Kidney (tissue), 14 donors: ENCODE measurements around the gene SPATA45. TPM values are rescaled to one million over a fixed set of nuclear protein-coding genes. Genes with fewer than 3 reads are reported as not detected.
A peak's percentile ranks its signal among the peaks of the same experiment; 100 is the strongest.

Experiments used
- DNase-seq, 5 donors: peaks; one replicate each; pipeline ENCODE4 v3.0.0-alpha.2; 2013 to 2020
- FAIRE-seq: peaks from 2 replicates; lab custom pipeline; 2012; peaks lifted over from hg19 to GRCh38; lab: Jason Lieb, UNC
- H3K27ac ChIP-seq, 2 donors: one replicate each; pipeline ENCODE4 v1.7.0; 2013; ENCODE audit warnings: low read depth in 2 of 2, low read length in 2 of 2, inconsistent platforms in 1 of 2
- H3K27me3 ChIP-seq: one replicate; pipeline ENCODE4 v1.7.1; 2013; ENCODE audit warnings: low read length, inconsistent platforms; ENCODE audit not compliant: control insufficient read depth, insufficient read depth
- H3K36me3 ChIP-seq, 3 donors: one replicate each; pipeline versions ENCODE4 v1.7.0 to v1.7.1; 2013; ENCODE audit warnings: low read length in 3 of 3, control low read depth in 1 of 3, inconsistent platforms in 1 of 3; ENCODE audit not compliant: insufficient read depth in 3 of 3, control insufficient read depth in 2 of 3
- H3K4me1 ChIP-seq, 3 donors: one replicate each; pipeline versions ENCODE4 v1.7.0 to v1.7.1; 2013; ENCODE audit warnings: low read length in 3 of 3, inconsistent platforms in 1 of 3, low read depth in 1 of 3; ENCODE audit not compliant: control insufficient read depth in 2 of 3, insufficient read depth in 2 of 3
- H3K4me3 ChIP-seq, 3 donors: one replicate each; pipeline versions ENCODE4 v1.7.0 to v1.8.1; 2013; ENCODE audit warnings: low read length in 3 of 3, control low read depth in 1 of 3, inconsistent platforms in 1 of 3
- H3K9ac ChIP-seq, 3 donors: one replicate each; pipeline versions ENCODE4 v1.7.0 to v1.7.1; 2013; ENCODE audit warnings: low read length in 3 of 3, control low read depth in 1 of 3, inconsistent platforms in 1 of 3
- H3K9me3 ChIP-seq, 3 donors: one replicate each; pipeline versions ENCODE4 v1.7.0 to v1.7.1; 2013; ENCODE audit warnings: low read length in 3 of 3, control low read depth in 1 of 3, inconsistent platforms in 1 of 3; ENCODE audit not compliant: control insufficient read depth in 2 of 3, insufficient read depth in 1 of 3
- CTCF ChIP-seq: IDR thresholded peaks from 3 replicates; pipeline ENCODE4 v1.5.1; 2012; ENCODE audit warnings: mild to moderate bottlenecking, moderate library complexity, borderline replicate concordance; ENCODE audit not compliant: insufficient read depth; ENCODE audit errors: extremely low read depth
- intact Hi-C: fragments of 100-400 bp; cut with DNase I; formaldehyde crosslinking; loops from one replicate; pipeline ENCODE4 v1.11.1; 2022
- polyA plus RNA-seq: library from polyadenylated mRNA; stranded (reverse); fragments of 350-450 nt; fragmentation: Illumina TruSeq; extraction: RNeasy Lipid Tissue Mini Kit (QIAGEN cat#74804); gene quantifications from one replicate; pipeline ENCODE4 v1.2.3, GENCODE V29; 2014; ENCODE audit warnings: low read depth, low replicate concordance; ENCODE audit not compliant: insufficient read depth
- total RNA-seq: library from RNA; stranded (reverse); fragmentation: NEBNext Ultra II Directional; extraction: Animal tissue kit (Norgen Biotek cat#: 25700); gene quantifications from one replicate; pipeline ENCODE4 v1.2.1, GENCODE V29; 2021
- donor health status: control.
- donor health status: control.
- donor health status: control.
- donor health status: control.
- donor health status: control.
- donor health status: DM: yes; HTN: yes; CAD: no.
- donor health status: Normal renal cell carcinoma (clear cell type).

Gene SPATA45
- total and polyA plus RNA-seq, 2 donors from 2014 or later: 0.57 TPM; not detected in 1

- no peaks in the 10 kb centered on the region for H3K27me3 ChIP-seq
- H3K9me3 ChIP-seq: no peaks in the 10 kb centered on the region
- H3K27ac ChIP-seq: no peak overlapping the region
- DNase-seq (peak in 1 of 5 donors; percentile 1), FAIRE-seq (no peak)
- no peaks in the 10 kb centered on the region for H3K4me1 ChIP-seq
- intact Hi-C loops: no loop called here
- peaks cover 0 to 5% (median 4%) of the 10 kb centered on the region in 3 donors for H3K36me3 ChIP-seq
- H3K9ac ChIP-seq: no peak overlapping the region
- no peak for TF ChIP-seq CTCF
- H3K4me3 ChIP-seq: no peak overlapping the region
Measured at GRCh38 chr1:212794561-212795014, 52.9 kb downstream of the SPATA45 start.

- H3K9ac ChIP-seq: peak overlapping the region; percentile 90 to 99 (median 95)
- H3K9me3 ChIP-seq: no peaks in the 10 kb centered on the region
- intact Hi-C loops: no loop called here
- H3K4me3 ChIP-seq: peak overlapping the region; percentile 94 to 99 (median 97)
- peaks cover 0 to 5% (median 4%) of the 10 kb centered on the region in 3 donors for H3K36me3 ChIP-seq
- no peak for TF ChIP-seq CTCF
- H3K27me3 ChIP-seq: no peaks in the 10 kb centered on the region
- peak in 1 of 5 donors; percentile 11 for DNase-seq
- peak overlapping the region in 1 of 2 donors; percentile 91 for H3K27ac ChIP-seq
- H3K4me1 ChIP-seq: no peaks in the 10 kb centered on the region
- no peak for FAIRE-seq
Measured at GRCh38 chr1:212792396-212792908, 55.0 kb downstream of the SPATA45 start.

GRCh38 chr1:212791676-212792395, 55.6 kb downstream of the SPATA45 start, which contains the start of the genes NSL1 and TATDN3:
TSS of gene NSL1 (minus strand) at chr1:212791777. CDS start at chr1:212791763, 14 bp downstream.
TSS of gene TATDN3 (plus strand) at chr1:212791894. CDS start at chr1:212791922, 28 bp downstream.
- no peak for FAIRE-seq
- H3K36me3 ChIP-seq: peaks cover 0 to 5% (median 2%) of the 10 kb centered on the region in 3 donors
- intact Hi-C loops: no loop called here
- H3K9ac ChIP-seq: peak within 1 kb of the TSS; percentile 90 to 99 (median 95)
- DNase-seq: peak; percentile 96 to 98 (median 97)
- peak within 1 kb of the TSS; percentile 94 to 99 (median 97) for H3K4me3 ChIP-seq
- no peak for TF ChIP-seq CTCF
- H3K4me1 ChIP-seq: no peaks in the 10 kb centered on the region
- H3K9me3 ChIP-seq: no peaks in the 10 kb centered on the region
- peak within 1 kb of the TSS; percentile 91 to 94 for H3K27ac ChIP-seq
- no peaks in the 10 kb centered on the region for H3K27me3 ChIP-seq
